GM19468 (cell line): ENCODE data around the gene DLG5.

Source experiments
- ATAC-seq: cut with Tn5 transposase; IDR thresholded peaks from one replicate; pipeline ENCODE4 v1.9.1; 2021; ENCODE audit warnings: mild to moderate bottlenecking, moderate library complexity, moderate number of reproducible peaks; ENCODE audit not compliant: unreplicated experiment; ENCODE audit errors: extremely low read depth

DLG5 gene, protein sequence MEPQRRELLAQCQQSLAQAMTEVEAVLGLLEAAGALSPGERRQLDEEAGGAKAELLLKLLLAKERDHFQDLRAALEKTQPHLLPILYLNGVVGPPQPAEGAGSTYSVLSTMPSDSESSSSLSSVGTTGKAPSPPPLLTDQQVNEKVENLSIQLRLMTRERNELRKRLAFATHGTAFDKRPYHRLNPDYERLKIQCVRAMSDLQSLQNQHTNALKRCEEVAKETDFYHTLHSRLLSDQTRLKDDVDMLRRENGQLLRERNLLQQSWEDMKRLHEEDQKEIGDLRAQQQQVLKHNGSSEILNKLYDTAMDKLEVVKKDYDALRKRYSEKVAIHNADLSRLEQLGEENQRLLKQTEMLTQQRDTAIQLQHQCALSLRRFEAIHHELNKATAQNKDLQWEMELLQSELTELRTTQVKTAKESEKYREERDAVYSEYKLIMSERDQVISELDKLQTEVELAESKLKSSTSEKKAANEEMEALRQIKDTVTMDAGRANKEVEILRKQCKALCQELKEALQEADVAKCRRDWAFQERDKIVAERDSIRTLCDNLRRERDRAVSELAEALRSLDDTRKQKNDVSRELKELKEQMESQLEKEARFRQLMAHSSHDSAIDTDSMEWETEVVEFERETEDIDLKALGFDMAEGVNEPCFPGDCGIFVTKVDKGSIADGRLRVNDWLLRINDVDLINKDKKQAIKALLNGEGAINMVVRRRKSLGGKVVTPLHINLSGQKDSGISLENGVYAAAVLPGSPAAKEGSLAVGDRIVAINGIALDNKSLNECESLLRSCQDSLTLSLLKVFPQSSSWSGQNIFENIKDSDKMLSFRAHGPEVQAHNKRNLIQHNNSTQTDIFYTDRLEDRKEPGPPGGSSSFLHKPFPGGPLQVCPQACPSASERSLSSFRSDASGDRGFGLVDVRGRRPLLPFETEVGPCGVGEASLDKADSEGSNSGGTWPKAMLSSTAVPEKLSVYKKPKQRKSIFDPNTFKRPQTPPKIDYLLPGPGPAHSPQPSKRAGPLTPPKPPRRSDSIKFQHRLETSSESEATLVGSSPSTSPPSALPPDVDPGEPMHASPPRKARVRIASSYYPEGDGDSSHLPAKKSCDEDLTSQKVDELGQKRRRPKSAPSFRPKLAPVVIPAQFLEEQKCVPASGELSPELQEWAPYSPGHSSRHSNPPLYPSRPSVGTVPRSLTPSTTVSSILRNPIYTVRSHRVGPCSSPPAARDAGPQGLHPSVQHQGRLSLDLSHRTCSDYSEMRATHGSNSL (N-terminal part only)

DNA sequence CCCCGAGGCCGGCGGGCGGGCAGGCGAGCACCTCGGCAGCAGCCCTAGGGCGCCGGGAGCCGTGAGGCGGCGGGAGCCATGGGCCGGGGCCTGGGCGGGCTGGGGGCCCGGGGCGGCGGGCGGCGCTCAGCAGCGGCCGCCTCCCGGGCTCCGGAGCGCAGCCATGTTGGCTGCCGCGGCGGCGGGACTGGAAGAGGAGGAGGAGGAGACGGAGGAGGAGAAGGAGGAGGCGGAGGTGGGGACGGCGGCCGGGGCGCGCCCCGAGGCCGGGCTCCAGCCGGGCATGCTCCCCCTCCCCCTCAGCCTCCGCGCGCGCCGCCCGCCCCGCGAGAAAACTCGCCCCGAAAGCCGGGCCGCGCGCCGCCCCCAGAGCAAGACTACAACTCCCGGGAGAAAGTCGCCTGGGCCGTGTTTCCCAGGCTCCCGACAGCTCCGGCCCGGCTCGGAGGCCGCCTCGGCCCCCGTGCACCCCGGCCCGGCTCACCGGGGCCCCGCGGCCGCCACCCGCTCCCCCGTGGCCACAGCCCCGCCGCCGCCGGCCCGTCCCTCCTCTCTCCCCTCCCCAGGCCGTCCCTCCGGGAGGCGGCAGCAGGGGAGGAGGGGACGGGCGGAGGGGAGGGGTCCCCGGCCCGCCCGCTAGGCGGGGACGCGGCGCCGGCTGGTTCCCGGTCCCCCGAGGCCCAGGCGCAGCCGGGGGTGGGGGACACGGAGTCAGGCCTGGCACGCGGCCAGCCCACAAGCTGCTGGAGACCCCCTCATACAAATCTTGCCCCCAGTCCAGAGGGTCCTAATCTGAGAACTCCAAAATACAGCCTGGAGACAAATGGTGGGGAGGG lies at the start of gene DLG5:
DLG5 (minus strand) TSS at position 190 of the 836 bp plus-strand sequence. CDS start 235 bp downstream, outside the sequence.
- no peak for ATAC-seq

GRCh38 chr10:77975086-77975666 lies 48.6 kb upstream of the DLG5 start:
- no peak for ATAC-seq

DNA sequence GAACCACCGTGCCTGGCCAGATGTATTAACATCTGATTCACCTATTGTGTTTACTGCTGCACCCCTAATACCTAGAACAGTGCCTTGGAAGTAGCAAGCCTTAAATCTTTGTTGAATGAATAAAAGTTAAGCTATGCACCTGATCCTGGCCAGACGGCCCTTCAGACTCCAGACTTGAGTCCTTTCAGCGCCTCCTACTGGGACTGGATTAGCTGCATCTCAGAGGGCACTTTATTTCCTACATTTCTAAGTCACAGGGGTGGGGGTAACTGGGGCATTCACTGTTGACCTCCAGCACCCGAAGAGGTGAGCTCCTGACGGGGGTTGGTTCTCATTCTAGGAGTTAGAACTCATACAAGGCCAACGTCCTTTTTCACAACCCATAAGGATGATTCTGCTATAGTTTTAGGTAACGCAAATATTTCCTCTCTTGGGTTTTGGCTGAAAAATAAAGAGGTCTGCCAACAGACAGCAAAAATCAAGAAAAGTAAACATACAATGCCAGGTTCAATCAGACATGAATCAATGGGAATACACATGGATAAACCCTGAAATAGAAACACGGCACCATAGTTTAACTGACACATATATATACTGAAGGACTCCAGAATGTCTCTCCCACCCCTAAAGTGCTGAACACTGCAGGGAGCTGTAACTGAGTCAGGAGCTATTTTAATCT lies 48.0 kb upstream of the DLG5 start:
- no peak for ATAC-seq

GRCh38 chr10:77973276-77973675 lies 46.7 kb upstream of the DLG5 start:
- no peak for ATAC-seq

- no peak for ATAC-seq
These were observed 45.6 kb upstream of the DLG5 start for GRCh38 chr10:77972148-77972547.

DNA sequence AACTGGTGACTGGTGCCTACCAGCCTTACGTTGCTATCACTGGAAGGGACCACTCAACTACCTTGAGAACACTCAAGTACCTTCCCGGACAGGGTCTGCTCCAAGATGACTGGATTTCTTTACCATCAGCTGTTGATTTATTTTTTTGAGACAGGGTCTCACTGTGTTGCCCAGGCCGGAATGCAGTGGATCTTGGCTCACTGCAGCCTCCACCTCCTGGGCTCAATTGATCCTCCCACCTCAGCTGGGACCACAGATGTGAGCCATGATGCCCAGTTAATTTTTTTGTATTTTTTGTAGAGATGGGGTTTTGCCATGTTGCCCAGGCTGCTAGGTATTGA lies 45.2 kb upstream of the DLG5 start:
- no peak for ATAC-seq

GRCh38 chr10:77970869-77971803 lies 44.6 kb upstream of the DLG5 start:
- no peak for ATAC-seq

GRCh38 chr10:77969114-77969513 lies 42.6 kb upstream of the DLG5 start:
- no peak for ATAC-seq

- no peak for ATAC-seq
These were observed 41.1 kb upstream of the DLG5 start for GRCh38 chr10:77967611-77968022.

- ATAC-seq = no peak
These were observed 38.7 kb upstream of the DLG5 start for GRCh38 chr10:77965294-77965693.

DNA sequence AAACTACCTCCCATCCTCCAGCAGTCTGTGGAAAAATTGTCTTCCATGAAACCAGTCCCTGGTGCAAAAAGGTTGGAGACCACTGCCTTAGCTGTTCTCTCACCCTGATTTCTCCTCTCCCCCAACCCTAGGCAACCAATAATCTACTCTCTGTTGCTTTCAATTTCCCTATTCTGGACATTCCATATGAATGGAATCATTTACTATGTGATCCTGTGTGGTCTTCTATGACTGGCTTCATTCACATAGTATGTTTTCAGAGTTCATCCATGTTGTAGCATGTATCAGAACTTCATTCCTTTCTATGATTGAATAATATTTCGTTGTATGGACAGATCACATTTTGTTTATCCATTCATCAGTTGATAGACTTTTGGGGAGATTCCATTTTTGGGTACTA lies 38.3 kb upstream of the DLG5 start:
- ATAC-seq = no peak

GRCh38 chr10:77963901-77964300 lies 37.3 kb upstream of the DLG5 start:
- ATAC-seq = no peak

DNA sequence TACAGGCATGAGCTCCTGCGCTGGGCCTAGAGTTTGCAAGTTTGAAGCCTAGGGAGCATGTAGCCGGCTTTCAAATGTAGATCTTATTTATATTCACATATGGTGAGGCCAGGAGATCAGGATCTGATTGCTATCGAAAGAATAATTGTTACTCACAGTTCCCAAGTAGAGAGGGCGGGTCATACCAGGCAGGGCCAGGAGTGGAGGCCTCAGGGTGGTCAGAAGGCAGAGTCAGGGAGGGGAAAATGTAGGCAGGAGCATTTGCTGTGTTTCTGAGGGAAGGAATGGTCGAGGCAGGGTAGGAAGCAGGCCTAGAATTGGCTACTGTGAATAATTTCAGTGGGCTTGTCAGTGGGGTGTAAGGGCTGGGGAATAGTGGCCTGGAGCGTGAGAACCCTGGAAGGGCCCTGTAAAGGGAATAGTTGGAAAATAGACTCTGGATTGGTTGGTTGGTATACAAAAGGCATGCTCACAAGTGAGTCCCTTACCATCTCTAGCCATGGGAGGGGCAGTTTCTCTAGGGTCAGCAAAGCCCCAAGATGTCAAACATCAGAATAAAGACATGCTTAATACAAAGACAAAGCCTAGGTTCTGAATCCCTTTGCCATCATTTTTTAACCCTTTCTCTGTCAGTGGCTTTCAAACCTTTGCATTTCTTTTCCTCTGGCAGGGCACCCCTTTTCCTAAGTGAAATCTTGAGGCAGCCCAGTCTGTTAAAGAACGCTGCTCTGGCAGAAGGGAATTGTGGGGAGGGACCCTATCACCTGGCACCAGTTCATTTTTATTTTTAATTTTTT lies 36.0 kb upstream of the DLG5 start:
- ATAC-seq = no peak

GRCh38 chr10:77961668-77962067 lies 35.1 kb upstream of the DLG5 start:
- no peak for ATAC-seq

- ATAC-seq = no peak
These were observed 34.3 kb upstream of the DLG5 start for GRCh38 chr10:77960829-77961329.

DNA sequence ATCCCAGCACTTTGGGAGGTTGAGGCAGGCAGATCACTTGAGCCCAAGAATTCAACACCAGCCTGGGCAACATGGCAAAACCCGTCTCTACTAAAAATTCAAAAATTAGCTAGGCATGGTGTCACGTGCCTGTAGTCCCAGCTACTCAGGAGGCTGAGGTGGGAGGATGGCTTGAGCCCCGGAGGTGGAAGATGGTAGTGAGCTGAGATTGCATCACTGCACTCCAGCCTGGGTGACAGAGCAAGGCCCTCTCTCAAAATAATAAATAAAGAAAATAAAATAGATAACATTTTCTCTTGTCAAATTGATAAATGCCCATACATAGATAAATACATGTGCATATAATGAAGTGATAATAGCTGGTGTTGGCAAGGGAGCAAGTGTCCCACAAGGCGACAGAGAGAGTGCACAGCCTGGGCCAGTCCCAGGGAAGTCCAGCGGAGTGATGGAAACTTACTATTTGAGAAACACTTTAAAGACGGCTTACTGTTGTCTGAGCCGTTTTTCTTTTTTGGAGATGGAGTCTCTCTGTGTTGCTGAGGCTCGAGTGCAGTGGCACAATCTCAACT lies 33.4 kb upstream of the DLG5 start:
- ATAC-seq = no peak
